Mammary epithelial cell (primary cell): ENCODE results near the gene ACP4.

Experiments used
- CTCF ChIP-seq, 2 donors: IDR thresholded peaks in 1 of 2; conservative IDR thresholded peaks in 1 of 2; 2 replicates each; pipeline ENCODE4 v1.5.1; 2011 to 2012; ENCODE audit warnings: inconsistent platforms in 2 of 2, low read length in 2 of 2, mild to moderate bottlenecking in 2 of 2, control low read depth in 1 of 2, low read depth in 1 of 2; ENCODE audit not compliant: insufficient read depth in 1 of 2; ENCODE audit errors: extremely low read depth in 1 of 2
- EZH2 ChIP-seq: IDR thresholded peaks from 2 replicates; pipeline ENCODE4 v1.6.1; 2012; ENCODE audit warnings: low read length, inconsistent platforms, borderline replicate concordance

GRCh38 chr19:50833117-50833801 lies 43.0 kb downstream of the ACP4 start, which contains the start of gene KLK15:
- no peak for TF ChIP-seq EZH2
- TF ChIP-seq CTCF (conservative IDR thresholded peaks at IDR 0.05 in 1 of 2, IDR thresholded peaks at IDR 0.05 in 1 of 2; ENCODE audit: extremely low read depth in 1 of 2, insufficient read depth in 1 of 2, low read depth in 1 of 2, low read length in 2 of 2), result no peak
